Caco-2 (cell line): ENCODE measurements around the gene PYDC2. TPM values are rescaled to one million over a fixed set of nuclear protein-coding genes. Genes with fewer than 3 reads are reported as not detected.

Source experiments
- BruUV-seq: library from RNA; stranded (reverse); fragments of 400-500 nt; replicated peaks from 2 replicates; lab custom pipeline; 2021; lab: Mats Ljungman, UMichigan
- CTCF ChIA-PET: fragments of 300-600 bp; sonication (Branson Sonifier 250); formaldehyde crosslinking; loops from one replicate; lab custom pipeline; 2022; ENCODE audit warnings: antibody characterized with exemption; lab: Charles Lee
- POLR2A ChIA-PET: fragments of 300-600 bp; sonication (Branson Sonifier 250); formaldehyde crosslinking; loops from one replicate; lab custom pipeline; 2022; ENCODE audit warnings: antibody characterized with exemption; lab: Charles Lee
- DNase-seq, 2 experiments: peaks; one replicate each; pipeline versions ENCODE4 v3.0.0 to v3.0.0-alpha.2; 2020 to 2022
- H3K27me3 ChIP-seq: replicated peaks from 2 replicates; pipeline ENCODE4 v1.6.0; 2011; ENCODE audit warnings: low read length; ENCODE audit not compliant: control insufficient read depth, insufficient read depth
- H3K36me3 ChIP-seq: 2 replicates; pipeline ENCODE4 v1.5.1; 2011; ENCODE audit warnings: low read length; ENCODE audit not compliant: control insufficient read depth, insufficient read depth
- H3K4me1 ChIP-seq: fragments of 250-450 bp; sonication (Bioruptor Pico); 2 replicates; pipeline ENCODE4 v1.5.1; 2020; ENCODE audit warnings: mild to moderate bottlenecking
- H3K4me3 ChIP-seq: 2 replicates; pipeline ENCODE4 v1.5.1; 2011; ENCODE audit warnings: low read depth, mild to moderate bottlenecking, control low read depth, low read length
- H3K9me3 ChIP-seq: fragments of 250-450 bp; sonication (Bioruptor Pico); 2 replicates; pipeline ENCODE4 v1.5.1; 2020; ENCODE audit warnings: mild to moderate bottlenecking, moderate library complexity
- H3K27ac Mint-ChIP-seq: one replicate; pipeline ENCODE4 v1.8.0; 2022; ENCODE audit warnings: mixed read lengths; ENCODE audit not compliant: unreplicated experiment
- H3K27me3 Mint-ChIP-seq: one replicate; pipeline ENCODE4 v1.8.0; 2022; ENCODE audit warnings: mixed read lengths; ENCODE audit not compliant: insufficient read depth, unreplicated experiment
- H3K36me3 Mint-ChIP-seq: one replicate; pipeline ENCODE4 v1.8.0; 2022; ENCODE audit warnings: mild to moderate bottlenecking, mixed read lengths; ENCODE audit not compliant: insufficient read depth, unreplicated experiment
- H3K4me1 Mint-ChIP-seq: one replicate; pipeline ENCODE4 v1.8.0; 2022; ENCODE audit warnings: low read depth, mixed read lengths; ENCODE audit not compliant: unreplicated experiment
- H3K4me3 Mint-ChIP-seq: one replicate; pipeline ENCODE4 v1.8.0; 2022; ENCODE audit warnings: mild to moderate bottlenecking, moderate library complexity, mixed read lengths; ENCODE audit not compliant: unreplicated experiment
- H3K9me3 Mint-ChIP-seq: one replicate; pipeline ENCODE4 v1.8.0; 2022; ENCODE audit warnings: mixed read lengths; ENCODE audit not compliant: unreplicated experiment
- intact Hi-C: fragments of 100-400 bp; cut with micrococcal nuclease; formaldehyde crosslinking; loops from one replicate; pipeline ENCODE4 v1.10.0; 2022; ENCODE audit not compliant: unreplicated experiment
- total RNA-seq: library from RNA; stranded (reverse); gene quantifications from 2 replicates; pipeline ENCODE4 v1.2.3, GENCODE V29; 2022
- TF ChIP-seq, protein P1 (sequence below), 2 experiments: fragments of 200-600 bp in 1 of 2; IDR thresholded peaks; 1 replicate in 1 of 2; 2 replicates in 1 of 2; pipeline versions ENCODE4 v1.5.1 to v1.8.0; 2011 to 2022; ENCODE audit warnings: antibody characterized with exemption in 1 of 2, control low read depth in 1 of 2, inconsistent platforms in 1 of 2, low read depth in 1 of 2, low read length in 1 of 2, mild to moderate bottlenecking in 1 of 2, moderate library complexity in 1 of 2; ENCODE audit not compliant: insufficient read depth in 1 of 2, severe bottlenecking in 1 of 2, unreplicated experiment in 1 of 2

PYDC2 gene
- total RNA-seq, 1 experiment from 2014 or later, result not detected

DNA sequence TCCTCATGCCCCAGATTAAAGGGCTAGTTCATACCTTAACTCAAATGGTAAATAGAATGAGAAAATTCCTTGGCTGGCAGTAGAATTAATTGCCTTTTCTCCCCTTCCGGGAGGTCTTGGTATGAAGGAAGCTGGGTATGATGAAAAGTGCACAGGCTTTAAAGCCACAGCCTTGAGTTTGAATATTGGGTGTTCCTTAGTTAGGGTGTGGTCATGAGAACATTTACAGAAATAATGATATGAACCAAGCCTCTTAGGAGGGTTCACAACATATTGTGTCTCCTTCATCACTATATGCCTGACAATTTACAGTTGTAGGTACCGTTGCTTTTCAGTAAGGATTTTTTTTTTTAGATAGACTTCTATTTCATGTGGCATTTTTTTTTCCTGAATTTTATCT, 48.1 kb downstream of the PYDC2 start:
- H3K36me3 ChIP-seq, result no peaks in the 10 kb centered on the region
- intact Hi-C loops, result no loop called here
- TF ChIP-seq, protein P1, sequence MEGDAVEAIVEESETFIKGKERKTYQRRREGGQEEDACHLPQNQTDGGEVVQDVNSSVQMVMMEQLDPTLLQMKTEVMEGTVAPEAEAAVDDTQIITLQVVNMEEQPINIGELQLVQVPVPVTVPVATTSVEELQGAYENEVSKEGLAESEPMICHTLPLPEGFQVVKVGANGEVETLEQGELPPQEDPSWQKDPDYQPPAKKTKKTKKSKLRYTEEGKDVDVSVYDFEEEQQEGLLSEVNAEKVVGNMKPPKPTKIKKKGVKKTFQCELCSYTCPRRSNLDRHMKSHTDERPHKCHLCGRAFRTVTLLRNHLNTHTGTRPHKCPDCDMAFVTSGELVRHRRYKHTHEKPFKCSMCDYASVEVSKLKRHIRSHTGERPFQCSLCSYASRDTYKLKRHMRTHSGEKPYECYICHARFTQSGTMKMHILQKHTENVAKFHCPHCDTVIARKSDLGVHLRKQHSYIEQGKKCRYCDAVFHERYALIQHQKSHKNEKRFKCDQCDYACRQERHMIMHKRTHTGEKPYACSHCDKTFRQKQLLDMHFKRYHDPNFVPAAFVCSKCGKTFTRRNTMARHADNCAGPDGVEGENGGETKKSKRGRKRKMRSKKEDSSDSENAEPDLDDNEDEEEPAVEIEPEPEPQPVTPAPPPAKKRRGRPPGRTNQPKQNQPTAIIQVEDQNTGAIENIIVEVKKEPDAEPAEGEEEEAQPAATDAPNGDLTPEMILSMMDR (IDR thresholded peaks at IDR 0.05; ENCODE audit: insufficient read depth in 1 of 2, low read depth in 1 of 2, low read length in 1 of 2, severe bottlenecking in 1 of 2, unreplicated experiment in 1 of 2), result no peak
- H3K9me3 Mint-ChIP-seq, result no peaks in the 10 kb centered on the region
- no peaks in the 10 kb centered on the region for H3K36me3 Mint-ChIP-seq
- POLR2A ChIA-PET, result no interaction called here
- H3K9me3 ChIP-seq, result no peaks in the 10 kb centered on the region
- no peaks in the 10 kb centered on the region for H3K4me1 Mint-ChIP-seq
- H3K4me3 ChIP-seq, result no peak overlapping the region
- no peaks in the 10 kb centered on the region for H3K27me3 ChIP-seq
- no peak for DNase-seq
- no TSS peak for BruUV-seq
- no peaks in the 10 kb centered on the region for H3K27me3 Mint-ChIP-seq
- H3K4me1 ChIP-seq, result no peaks in the 10 kb centered on the region
- CTCF ChIA-PET, result no interaction called here
- no peak overlapping the region for H3K27ac Mint-ChIP-seq
- no peak overlapping the region for H3K4me3 Mint-ChIP-seq

Other genes starting within 250 kb of the PYDC2 start
- 49.5 and 53.1 TPM in 2 replicates for gene CCDC50, start 131.8 kb upstream of the PYDC2 start, total RNA-seq
- 0.19 and 0.52 TPM in 2 replicates for gene UTS2B, start 130.6 kb upstream of the PYDC2 start, total RNA-seq